Loucy (cell line): ENCODE measurements around the gene TEX13D.
A peak's percentile ranks its signal among the peaks of the same experiment; 100 is the strongest.
"Not testable (repeated sequence)": the region's sequence is repeated elsewhere in the genome, so short reads cannot be mapped to it uniquely, and the experiment has no call there.

Experiments
- H2AFZ ChIP-seq: fragments of 200-600 bp; sonication (generic); 2 replicates; pipeline ENCODE4 v1.6.0; 2016; ENCODE audit warnings: antibody characterized with exemption, mild to moderate bottlenecking, low read length, moderate library complexity
- H3F3A ChIP-seq: fragments of 200-600 bp; 2 replicates; pipeline ENCODE4 v1.6.0; 2016; ENCODE audit warnings: antibody characterized with exemption, low read depth, mild to moderate bottlenecking
- H3K27me3 ChIP-seq: fragments of 200-600 bp; sonication (generic); 2 replicates; pipeline ENCODE4 v1.6.1; 2014; ENCODE audit warnings: low read length, mild to moderate bottlenecking; ENCODE audit not compliant: insufficient read depth, poor library complexity, severe bottlenecking
- H3K36me3 ChIP-seq: fragments of 200-600 bp; sonication (generic); 2 replicates; pipeline ENCODE4 v1.6.1; 2016; ENCODE audit warnings: low read length; ENCODE audit not compliant: insufficient read depth
- H3K4me1 ChIP-seq: fragments of 200-600 bp; sonication (generic); 2 replicates; pipeline ENCODE4 v1.5.1; 2014; ENCODE audit warnings: low read length, mild to moderate bottlenecking; ENCODE audit not compliant: insufficient read depth, poor library complexity, severe bottlenecking
- H3K4me2 ChIP-seq: fragments of 200-600 bp; sonication (generic); 2 replicates; pipeline ENCODE4 v1.6.0; 2014; ENCODE audit warnings: antibody characterized with exemption, low read length, low read depth, mild to moderate bottlenecking; ENCODE audit not compliant: poor library complexity, severe bottlenecking
- H3K4me3 ChIP-seq: fragments of 200-600 bp; sonication (generic); 2 replicates; pipeline ENCODE4 v1.5.1; 2014; ENCODE audit warnings: low read length, mild to moderate bottlenecking, mixed read lengths; ENCODE audit not compliant: poor library complexity, severe bottlenecking
- H3K79me2 ChIP-seq: fragments of 200-600 bp; sonication (generic); 2 replicates; pipeline ENCODE4 v1.6.1; 2014; ENCODE audit warnings: low read length; ENCODE audit not compliant: insufficient read depth
- H3K9ac ChIP-seq: fragments of 200-600 bp; sonication (generic); 2 replicates; pipeline ENCODE4 v1.6.0; 2014; ENCODE audit warnings: mild to moderate bottlenecking, low read depth, low read length, moderate library complexity; ENCODE audit not compliant: poor library complexity, severe bottlenecking
- H3K9me2 ChIP-seq: fragments of 200-600 bp; sonication (generic); replicated peaks from 2 replicates; pipeline ENCODE4 v1.6.1; 2016; ENCODE audit warnings: low read depth, low read length, mixed read lengths
- H3K9me3 ChIP-seq: fragments of 200-600 bp; sonication (generic); 2 replicates; pipeline ENCODE4 v1.6.1; 2014; ENCODE audit warnings: mild to moderate bottlenecking, antibody characterized with exemption, low read length, low read depth; ENCODE audit not compliant: insufficient read depth
- H4K20me1 ChIP-seq: fragments of 200-600 bp; sonication (generic); 2 replicates; pipeline ENCODE4 v1.6.0; 2014; ENCODE audit warnings: antibody characterized with exemption, low read length, mild to moderate bottlenecking; ENCODE audit not compliant: insufficient read depth, poor library complexity, severe bottlenecking
- EZH2phosphoT487 ChIP-seq: fragments of 200-600 bp; IDR thresholded peaks from 2 replicates; pipeline ENCODE4 v1.6.1; 2018; ENCODE audit warnings: antibody characterized with exemption, mild to moderate bottlenecking, moderate library complexity, borderline replicate concordance
- TF ChIP-seq, protein P1 (sequence below): fragments of 200-600 bp; sonication (generic); conservative IDR thresholded peaks from 2 replicates; pipeline ENCODE4 v1.5.1; 2014; ENCODE audit warnings: mild to moderate bottlenecking, antibody characterized with exemption, low read length

Gene TEX13D

DNA sequence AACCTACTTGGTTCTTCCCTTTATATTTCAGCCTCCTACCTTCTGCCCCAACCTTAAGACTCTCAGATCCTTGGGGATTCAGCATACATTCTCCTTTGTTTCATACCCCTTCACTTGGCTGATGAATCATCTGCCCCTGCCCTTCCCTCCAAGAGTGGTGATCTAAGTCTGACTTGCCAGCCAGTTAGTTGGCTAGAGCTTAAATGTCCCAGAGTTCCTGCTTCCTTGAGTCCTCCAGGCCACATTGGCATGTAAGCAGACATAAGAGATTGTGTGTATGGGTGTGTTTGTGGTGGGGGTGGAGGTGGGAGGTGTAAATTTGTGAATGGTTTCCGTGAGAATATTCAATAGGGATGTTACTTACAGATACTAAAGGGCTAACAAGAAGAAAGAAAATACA, 3.7 kb upstream of the TEX13D start:
- H3K9me3 ChIP-seq: no peaks in the 10 kb centered on the region
- no peak for TF ChIP-seq EZH2phosphoT487
- TF ChIP-seq, protein P1, sequence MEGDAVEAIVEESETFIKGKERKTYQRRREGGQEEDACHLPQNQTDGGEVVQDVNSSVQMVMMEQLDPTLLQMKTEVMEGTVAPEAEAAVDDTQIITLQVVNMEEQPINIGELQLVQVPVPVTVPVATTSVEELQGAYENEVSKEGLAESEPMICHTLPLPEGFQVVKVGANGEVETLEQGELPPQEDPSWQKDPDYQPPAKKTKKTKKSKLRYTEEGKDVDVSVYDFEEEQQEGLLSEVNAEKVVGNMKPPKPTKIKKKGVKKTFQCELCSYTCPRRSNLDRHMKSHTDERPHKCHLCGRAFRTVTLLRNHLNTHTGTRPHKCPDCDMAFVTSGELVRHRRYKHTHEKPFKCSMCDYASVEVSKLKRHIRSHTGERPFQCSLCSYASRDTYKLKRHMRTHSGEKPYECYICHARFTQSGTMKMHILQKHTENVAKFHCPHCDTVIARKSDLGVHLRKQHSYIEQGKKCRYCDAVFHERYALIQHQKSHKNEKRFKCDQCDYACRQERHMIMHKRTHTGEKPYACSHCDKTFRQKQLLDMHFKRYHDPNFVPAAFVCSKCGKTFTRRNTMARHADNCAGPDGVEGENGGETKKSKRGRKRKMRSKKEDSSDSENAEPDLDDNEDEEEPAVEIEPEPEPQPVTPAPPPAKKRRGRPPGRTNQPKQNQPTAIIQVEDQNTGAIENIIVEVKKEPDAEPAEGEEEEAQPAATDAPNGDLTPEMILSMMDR: no peak
- no peaks in the 10 kb centered on the region for H3K36me3 ChIP-seq
- H3K4me2 ChIP-seq: no peak overlapping the region
- no peak overlapping the region for H2AFZ ChIP-seq
- H3K27me3 ChIP-seq: no peaks in the 10 kb centered on the region
- no peaks in the 10 kb centered on the region for H3F3A ChIP-seq
- no peaks in the 10 kb centered on the region for H4K20me1 ChIP-seq
- H3K4me3 ChIP-seq: no peak overlapping the region
- peaks cover 5% of the 10 kb centered on the region for H3K4me1 ChIP-seq
- H3K9me2 ChIP-seq: no peaks in the 10 kb centered on the region
- no peaks in the 10 kb centered on the region for H3K79me2 ChIP-seq
- H3K9ac ChIP-seq: no peak overlapping the region

DNA sequence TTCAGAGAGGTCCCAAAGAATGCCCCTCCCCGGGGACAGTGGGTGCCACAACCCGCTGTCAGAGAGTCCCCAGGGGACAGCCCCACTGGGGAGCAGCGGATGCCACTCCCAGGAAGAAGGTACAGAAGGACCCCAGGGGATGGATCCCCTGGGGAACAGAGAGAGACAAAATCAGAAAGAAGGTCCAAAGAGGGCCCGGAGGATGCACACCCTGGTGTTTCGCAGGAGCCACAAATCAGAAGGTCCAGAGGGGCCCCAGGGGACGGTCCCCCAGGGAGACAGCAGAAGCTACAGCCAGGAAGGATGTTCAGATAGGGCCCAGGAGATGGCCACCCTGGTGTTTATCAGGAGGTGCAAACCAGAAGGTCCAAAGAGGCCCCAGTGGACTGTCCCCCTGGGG, 1.4 kb downstream of the TEX13D start:
- Histone ChIP-seq H2AFZ (no peak overlapping the region), H4K20me1 (no peaks in the 10 kb centered on the region), H3K36me3 (no peaks in the 10 kb centered on the region), H3K79me2 (no peaks in the 10 kb centered on the region), H3K27me3 (no peaks in the 10 kb centered on the region), H3K9ac (no peak overlapping the region), H3K4me3 (no peak overlapping the region), H3K9me3 (no peaks in the 10 kb centered on the region), H3K9me2 (no peaks in the 10 kb centered on the region), H3F3A (no peaks in the 10 kb centered on the region), H3K4me2 (no peak overlapping the region), H3K4me1 (peaks cover 18% of the 10 kb centered on the region)
- TF ChIP-seq, protein P1: no peak
- TF ChIP-seq EZH2phosphoT487: no peak

DNA sequence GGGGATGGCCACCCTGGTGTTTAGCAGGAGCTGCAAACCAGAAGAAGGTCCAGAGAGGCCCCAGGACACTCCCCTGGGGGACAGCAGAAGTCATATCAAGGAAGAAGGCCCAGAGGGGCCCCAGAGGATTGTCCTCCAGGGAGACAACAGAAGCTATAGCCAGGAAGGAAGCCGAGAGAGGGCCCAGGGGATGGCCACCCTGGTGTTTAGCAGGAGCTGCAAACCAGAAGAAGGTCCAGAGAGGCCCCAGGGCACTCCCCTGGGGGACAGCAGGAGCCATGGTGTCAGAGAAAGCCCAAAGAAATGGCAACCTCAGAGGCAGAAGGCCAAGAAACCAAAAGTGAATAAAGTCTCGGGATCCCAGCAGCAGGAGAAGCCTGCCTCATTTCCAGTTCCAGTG, 2.1 kb downstream of the TEX13D start:
- not testable (repeated sequence) for H3K9me2 ChIP-seq, H3K79me2 ChIP-seq, H4K20me1 ChIP-seq, H3K9ac ChIP-seq, H3K9me3 ChIP-seq, H3K4me2 ChIP-seq, H3F3A ChIP-seq, H3K27me3 ChIP-seq, H2AFZ ChIP-seq, H3K36me3 ChIP-seq, H3K4me3 ChIP-seq
- H3K4me1 ChIP-seq: peaks cover 18% of the 10 kb centered on the region

DNA sequence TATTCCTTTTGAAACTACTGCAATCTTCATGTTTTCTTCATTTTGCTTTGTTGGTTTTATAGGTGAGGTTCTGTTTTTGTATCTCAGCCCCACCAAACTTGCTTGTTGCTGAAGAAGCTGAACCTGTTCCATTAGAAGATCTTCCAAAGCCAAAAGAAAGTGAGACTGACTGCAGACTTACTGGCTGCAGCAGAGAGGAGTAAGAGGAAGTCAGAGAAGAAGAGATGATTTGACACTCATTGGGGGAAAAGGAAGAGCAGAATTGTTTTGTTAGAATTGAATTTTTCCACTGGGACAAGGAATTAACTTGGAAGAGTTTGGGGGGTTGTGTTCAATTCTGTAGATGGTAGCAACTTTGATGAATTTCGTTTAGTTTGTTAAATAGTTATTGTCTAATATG, 3.1 kb downstream of the TEX13D start:
- H3K27me3 ChIP-seq: no peaks in the 10 kb centered on the region

More for the DNA sequence above, 3.1 kb downstream of the TEX13D start:
- Histone ChIP-seq H3K79me2 (no peaks in the 10 kb centered on the region), H3F3A (no peaks in the 10 kb centered on the region), H3K36me3 (no peaks in the 10 kb centered on the region), H3K4me1 (peaks cover 18% of the 10 kb centered on the region), H3K9ac (peak overlapping the region; percentile 19), H2AFZ (peak overlapping the region; percentile 36; the same call in 1 of the 2 replicates), H3K4me3 (no peak overlapping the region), H3K9me3 (no peaks in the 10 kb centered on the region), H3K4me2 (peak overlapping the region; percentile 27), H4K20me1 (no peaks in the 10 kb centered on the region), H3K9me2 (no peaks in the 10 kb centered on the region)
- TF ChIP-seq, protein P1: no peak
- TF ChIP-seq EZH2phosphoT487: no peak
